HG03103 (cell line): ENCODE results near the gene SEZ6L.

ENCODE experiments used
- ATAC-seq: cut with Tn5 transposase; IDR thresholded peaks from one replicate; pipeline ENCODE4 v1.9.1; 2021; ENCODE audit warnings: low read depth; ENCODE audit not compliant: unreplicated experiment

Gene SEZ6L

DNA sequence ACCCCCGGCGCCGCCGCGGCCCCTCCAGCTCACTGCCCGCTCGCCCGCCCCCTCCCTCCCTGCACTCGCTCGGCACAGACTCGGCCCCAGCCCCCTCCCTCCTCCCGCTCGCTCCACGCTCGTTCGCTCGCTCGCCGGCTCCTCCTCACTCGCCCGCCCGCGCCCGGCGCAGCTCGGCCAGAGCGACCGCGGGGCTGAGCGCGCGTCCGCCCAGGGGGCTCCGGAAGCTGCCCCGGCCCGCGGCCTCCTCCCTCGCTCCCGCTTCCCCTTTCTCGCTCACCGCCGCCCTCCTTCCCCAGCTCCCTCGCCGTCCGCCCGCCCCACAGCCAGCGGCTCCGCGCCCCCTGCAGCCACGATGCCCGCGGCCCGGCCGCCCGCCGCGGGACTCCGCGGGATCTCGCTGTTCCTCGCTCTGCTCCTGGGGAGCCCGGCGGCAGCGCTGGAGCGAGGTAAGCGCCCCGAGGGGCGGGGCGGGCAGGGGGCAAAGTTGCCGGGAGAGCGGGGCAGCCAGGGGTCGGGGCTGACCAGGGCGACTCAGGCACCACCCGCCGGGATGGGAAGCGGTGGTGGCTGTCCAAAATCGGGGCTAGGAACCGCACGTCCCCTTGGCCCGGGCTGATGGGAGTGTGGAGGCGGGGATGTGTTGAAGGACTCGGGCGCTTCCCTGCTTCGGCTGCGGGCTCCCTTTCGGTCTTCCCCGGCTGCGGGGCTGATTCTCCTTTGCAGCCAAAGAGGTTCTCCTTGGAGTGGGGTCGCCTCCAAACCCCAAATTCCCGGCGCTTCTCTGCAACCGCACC lies at the start of gene SEZ6L:
Gene SEZ6L, plus strand, starts transcription at position 148 of the 797 bp plus-strand sequence. Its CDS starts 208 bp downstream, at position 356.
- no peak for ATAC-seq

DNA sequence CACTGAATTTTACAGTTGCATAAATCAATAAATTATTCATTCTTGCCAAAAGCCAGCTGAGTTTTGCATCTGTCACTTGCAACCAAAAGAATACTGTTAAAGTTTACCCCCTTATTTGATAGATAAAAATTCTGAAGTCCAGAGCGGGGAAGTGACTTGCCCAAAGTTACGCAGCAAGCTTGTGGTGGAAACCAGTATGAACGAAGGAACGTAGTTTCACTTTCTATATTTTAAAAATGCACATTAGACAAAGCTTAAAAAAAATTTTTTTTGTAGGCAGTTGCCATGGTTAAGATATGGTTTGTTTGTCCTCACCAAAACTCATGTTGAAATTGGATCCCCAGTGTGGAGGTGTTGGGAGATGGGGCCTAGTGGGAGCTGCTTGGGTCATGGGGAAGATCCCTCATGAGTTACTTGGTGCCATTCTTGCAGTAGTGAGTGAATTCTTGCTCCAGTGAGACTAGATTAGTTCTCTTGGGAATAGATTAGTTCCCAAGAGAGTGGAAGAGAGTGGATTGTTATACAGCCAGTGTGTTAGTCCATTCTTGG lies 46.3 kb upstream of the SEZ6L start:
- no peak for ATAC-seq

DNA sequence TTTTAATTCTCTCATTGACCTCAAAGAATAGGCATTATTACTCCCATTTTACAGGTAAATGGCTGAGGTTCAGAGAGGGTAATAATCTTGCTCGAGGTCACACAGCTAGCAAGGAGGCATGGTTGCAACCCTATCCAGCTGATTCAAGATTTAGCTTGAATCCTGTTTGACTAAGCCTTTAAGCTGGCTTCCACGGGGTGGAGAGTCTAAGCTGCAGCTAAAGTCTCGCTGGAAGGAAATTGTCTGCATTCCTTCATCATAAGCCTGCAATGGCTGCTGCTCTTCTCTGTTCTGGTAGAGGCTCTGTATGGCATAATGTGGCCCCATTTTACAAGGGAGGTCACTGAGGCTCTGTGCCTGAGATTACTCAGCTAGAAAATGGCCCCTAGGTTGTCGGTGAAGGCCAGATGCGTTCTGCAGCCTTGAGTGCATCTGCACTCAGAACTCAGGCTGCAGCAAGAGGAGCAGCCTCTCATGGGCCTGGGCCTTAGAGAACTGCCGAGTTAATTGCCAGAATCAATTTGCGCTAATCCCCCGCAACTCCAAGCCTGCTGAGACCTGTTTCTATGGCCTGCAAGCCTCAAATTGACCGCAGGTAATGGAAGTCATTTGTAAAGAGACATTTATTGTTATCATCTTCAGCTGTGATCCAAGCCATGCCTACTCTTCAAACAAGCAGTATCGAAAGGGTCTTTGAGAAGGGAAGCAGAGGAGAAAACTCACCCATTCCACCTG lies 44.1 kb upstream of the SEZ6L start:
- no peak for ATAC-seq

DNA sequence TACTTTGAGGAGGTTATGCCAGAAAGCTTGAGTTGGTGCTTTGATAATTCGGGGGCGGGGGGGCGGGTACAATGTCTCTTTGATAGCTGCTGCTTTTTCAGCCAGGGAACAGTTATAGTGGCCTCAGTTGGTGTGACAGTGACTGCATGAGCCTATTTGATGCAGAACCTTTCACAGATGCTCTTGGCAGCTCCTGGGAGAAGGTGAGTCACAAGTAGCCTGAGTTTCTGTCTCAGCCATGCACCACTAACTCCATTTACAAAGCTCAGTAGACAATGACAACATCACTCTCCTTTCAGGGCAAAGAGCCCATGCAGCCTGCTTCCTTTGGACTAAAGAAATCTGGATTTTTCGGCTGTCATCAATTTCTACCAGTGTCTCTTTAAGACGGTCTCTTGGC lies 42.1 kb upstream of the SEZ6L start:
- no peak for ATAC-seq

- ATAC-seq, result no peak
These were observed 41.7 kb upstream of the SEZ6L start for GRCh38 chr22:26127556-26127955.

GRCh38 chr22:26131589-26132154 lies 37.6 kb upstream of the SEZ6L start:
- no peak for ATAC-seq

- ATAC-seq, result no peak
These were observed 34.5 kb upstream of the SEZ6L start for GRCh38 chr22:26134654-26135330.

- ATAC-seq, result no peak
These were observed 33.5 kb upstream of the SEZ6L start for GRCh38 chr22:26135806-26136205.

GRCh38 chr22:26139310-26139709 lies 30.0 kb upstream of the SEZ6L start:
- ATAC-seq, result no peak

- ATAC-seq, result no peak
These were observed 27.4 kb upstream of the SEZ6L start for GRCh38 chr22:26141831-26142230.

- ATAC-seq, result no peak
These were observed 25.4 kb upstream of the SEZ6L start for GRCh38 chr22:26143806-26144325.

DNA sequence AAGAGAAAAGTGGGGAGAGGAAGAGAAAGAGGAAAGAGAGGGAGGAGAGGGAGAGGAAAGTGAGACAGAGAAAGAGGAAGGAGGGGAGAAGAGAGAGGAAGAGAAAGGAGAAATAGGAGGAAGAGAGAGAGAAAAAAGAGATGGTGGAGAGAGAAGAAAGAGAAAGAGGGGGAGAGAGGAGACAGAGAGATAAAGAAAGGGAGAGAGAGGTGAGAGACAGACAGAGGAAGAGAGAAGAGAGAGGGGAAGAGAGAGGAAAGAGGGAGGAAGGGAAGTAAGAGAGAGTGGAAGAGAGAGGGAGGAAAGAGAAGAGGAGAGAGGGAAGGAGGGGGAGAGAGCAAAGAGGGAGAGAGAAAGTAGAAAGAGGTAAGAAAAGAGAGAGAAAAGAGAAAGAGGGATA lies 9.4 kb upstream of the SEZ6L start:
- ATAC-seq, result no peak

GRCh38 chr22:26161746-26162145 lies 7.5 kb upstream of the SEZ6L start:
- ATAC-seq, result no peak

DNA sequence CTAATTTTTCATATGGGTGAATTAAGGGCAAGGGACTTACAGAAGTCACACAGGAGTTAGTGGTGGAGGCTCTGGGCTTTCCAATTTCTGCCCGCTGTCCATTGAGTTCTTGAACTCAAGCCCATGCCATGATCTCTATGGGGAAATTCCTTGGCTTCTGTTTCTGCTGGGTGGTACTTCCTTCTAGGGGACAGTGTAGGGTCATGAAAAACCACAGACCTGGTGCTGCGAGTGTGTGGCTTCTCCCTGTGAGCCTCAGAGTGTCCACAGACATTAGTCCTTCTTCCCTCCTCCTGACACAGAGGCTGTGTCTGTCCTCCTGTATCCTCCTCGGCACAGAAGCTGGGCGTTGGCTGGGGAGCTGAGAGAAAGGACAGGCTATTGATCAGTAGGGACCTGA lies 6.3 kb upstream of the SEZ6L start:
- no peak for ATAC-seq

GRCh38 chr22:26164174-26164573 lies 5.1 kb upstream of the SEZ6L start:
- ATAC-seq, result no peak

DNA sequence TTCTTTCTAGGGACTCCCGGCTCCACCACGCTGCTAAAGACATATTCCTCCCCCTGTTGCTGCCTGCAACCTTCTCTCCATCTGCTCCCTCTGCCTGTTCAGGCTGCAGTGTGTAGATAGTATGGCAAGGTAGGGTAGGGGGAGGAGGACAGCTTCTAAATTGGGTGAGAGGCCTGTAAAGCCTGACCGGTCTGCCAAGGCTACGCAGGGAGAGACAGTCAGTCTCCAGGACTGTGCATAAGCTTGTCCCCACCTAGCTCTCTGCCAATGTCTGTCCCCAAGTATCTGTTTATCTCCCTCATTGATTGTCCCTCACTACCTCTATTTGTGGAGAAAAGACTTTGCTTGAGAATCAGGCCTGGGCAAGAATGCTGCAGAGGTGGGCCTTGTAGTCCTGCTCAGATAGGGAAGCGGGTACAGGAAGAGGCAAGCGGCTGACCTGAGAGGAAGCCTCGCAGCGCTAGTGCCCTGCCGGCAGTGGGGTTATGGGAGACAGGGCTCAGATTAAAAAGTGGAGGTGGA lies 871 bp upstream of the SEZ6L start:
- no peak for ATAC-seq

DNA sequence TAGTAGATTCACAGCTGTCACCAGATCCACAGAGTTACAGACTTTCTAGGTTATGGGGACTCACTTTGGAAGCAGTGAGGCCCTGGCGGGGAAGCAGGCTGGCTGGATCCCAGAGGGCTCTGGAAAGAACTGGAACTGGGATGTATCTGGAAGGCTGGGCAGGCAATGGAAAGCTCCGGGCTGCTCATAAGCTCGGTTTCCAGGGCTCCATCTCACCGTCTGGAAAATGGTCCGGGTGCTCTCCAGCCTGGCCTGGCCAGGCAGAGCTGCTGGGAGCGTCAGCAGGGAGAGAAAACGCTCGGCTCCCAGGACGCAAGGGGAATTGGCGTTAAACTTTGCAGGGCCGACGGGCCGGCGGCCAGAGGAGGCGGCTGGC lies 335 bp upstream of the SEZ6L start:
- ATAC-seq, result no peak

DNA sequence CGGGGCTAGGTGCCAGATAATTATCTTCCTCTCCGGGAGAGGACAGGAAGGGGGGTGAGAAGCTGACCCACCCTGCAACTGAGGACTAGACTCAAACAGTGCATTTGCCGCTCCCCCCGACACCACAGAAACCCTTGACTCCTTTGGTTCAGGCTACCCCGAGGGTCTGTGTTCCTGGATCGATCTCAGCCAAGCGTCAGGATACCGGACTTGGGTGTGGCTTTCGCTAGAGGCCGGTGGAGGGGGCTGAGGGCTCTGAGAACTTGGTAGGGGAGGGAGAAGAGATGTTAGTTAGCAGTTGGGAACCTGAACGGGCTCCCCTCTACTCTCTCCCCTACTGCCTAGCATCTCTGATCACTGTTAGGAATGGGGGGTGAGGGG lies 840 bp downstream of the SEZ6L start:
- ATAC-seq, result no peak

- no peak for ATAC-seq
These were observed 1.7 kb downstream of the SEZ6L start for GRCh38 chr22:26170795-26171580.
